Activated T-helper 2 cell treated with anti-CD3 and anti-CD28 coated beads, Interferon-gamma antibody, Interleukin-2, Interleukin-4, amounts not matched to agents 10 μg/mL and 5 μg/mL and 100 μg/mL, durations not matched to agents 14 hours and 24 hours and 36 hours (primary cell): Measurements from ENCODE around the gene TBCK. TPM values are rescaled to one million over a fixed set of nuclear protein-coding genes. Genes with fewer than 3 reads are reported as not detected.
"Not testable (repeated sequence)": the region's sequence is repeated elsewhere in the genome, so short reads cannot be mapped to it uniquely, and the experiment has no call there.

Source experiments
- DNase-seq: peaks from one replicate; pipeline ENCODE4 v3.0.0; 2021; ENCODE audit warnings: low spot score
- H3K27ac Mint-ChIP-seq: one replicate; pipeline ENCODE4 v1.8.0; 2021; ENCODE audit warnings: mixed read lengths
- H3K27me3 Mint-ChIP-seq: one replicate; pipeline ENCODE4 v1.8.0; 2021; ENCODE audit warnings: low read depth, mixed read lengths
- H3K36me3 Mint-ChIP-seq: one replicate; pipeline ENCODE4 v1.8.0; 2021; ENCODE audit warnings: low read depth, mixed read lengths
- H3K4me1 Mint-ChIP-seq: one replicate; pipeline ENCODE4 v1.8.0; 2021; ENCODE audit warnings: low read depth, mixed read lengths
- H3K4me3 Mint-ChIP-seq: one replicate; pipeline ENCODE4 v1.8.0; 2021; ENCODE audit warnings: low read depth, mild to moderate bottlenecking, moderate library complexity, mixed read lengths
- H3K9me3 Mint-ChIP-seq: one replicate; pipeline ENCODE4 v1.8.0; 2021; ENCODE audit warnings: mixed read lengths
- intact Hi-C: fragments of 100-400 bp; cut with micrococcal nuclease; formaldehyde crosslinking; loops from one replicate; pipeline ENCODE4 v1.15.1; 2023
- total RNA-seq: library from RNA; stranded (reverse); gene quantifications from 2 replicates; pipeline ENCODE4 v1.2.3, GENCODE V29; 2022

TBCK gene
- total RNA-seq, 1 donor from 2014 or later = 29.8 TPM

DNA sequence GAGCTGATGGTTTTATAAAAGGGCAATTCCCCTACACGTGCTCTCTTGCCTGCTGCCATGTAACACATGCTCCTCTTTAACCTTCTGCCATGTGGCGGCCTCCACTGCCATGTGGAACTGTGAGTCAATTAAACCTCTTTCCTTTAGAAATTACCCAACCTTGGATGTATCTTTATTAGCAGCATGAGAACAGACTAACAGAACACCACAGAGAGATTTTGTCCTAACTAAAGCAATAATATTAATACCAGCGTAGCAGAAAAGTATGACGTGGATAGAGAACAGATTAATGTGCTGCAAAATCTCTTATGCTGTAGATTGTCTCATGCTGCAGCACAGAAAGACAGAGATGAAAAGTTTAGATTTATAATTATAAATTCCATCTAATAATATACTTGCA, 23.4 kb upstream of the TBCK start:
- no peak overlapping the region for H3K4me3 Mint-ChIP-seq
- H3K27me3 Mint-ChIP-seq = no peaks in the 10 kb centered on the region
- H3K4me1 Mint-ChIP-seq = peaks cover 33% of the 10 kb centered on the region
- H3K27ac Mint-ChIP-seq = no peak overlapping the region
- no peak for DNase-seq
- H3K9me3 Mint-ChIP-seq = peaks cover 15% of the 10 kb centered on the region
- H3K36me3 Mint-ChIP-seq = peaks cover 80% of the 10 kb centered on the region
- intact Hi-C loops = no loop called here

DNA sequence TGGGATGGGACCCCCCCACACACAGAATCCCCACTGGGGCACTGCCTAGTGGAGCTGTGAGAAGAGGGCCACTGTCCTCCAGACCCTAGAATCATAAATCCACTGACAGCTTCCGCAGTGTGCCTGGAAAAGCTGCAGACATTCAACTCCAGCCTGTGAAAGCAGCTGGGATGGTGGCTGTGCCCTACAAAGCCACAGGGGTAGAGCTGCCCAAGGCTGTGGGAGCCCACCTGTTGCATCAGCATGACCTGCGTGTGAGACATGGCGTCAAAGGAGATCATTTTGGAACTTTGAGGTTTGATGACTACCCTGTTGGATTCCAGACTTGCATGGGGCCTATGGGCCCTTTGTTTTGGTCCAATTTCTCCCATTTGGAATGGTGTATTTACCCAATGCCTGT, 22.7 kb upstream of the TBCK start:
- H3K36me3 Mint-ChIP-seq = peaks cover 80% of the 10 kb centered on the region
- H3K27ac Mint-ChIP-seq = no peak overlapping the region
- DNase-seq = no peak
- intact Hi-C loops = no loop called here
- H3K27me3 Mint-ChIP-seq = no peaks in the 10 kb centered on the region
- peaks cover 15% of the 10 kb centered on the region for H3K9me3 Mint-ChIP-seq
- H3K4me1 Mint-ChIP-seq = peaks cover 30% of the 10 kb centered on the region
- no peak overlapping the region for H3K4me3 Mint-ChIP-seq

DNA sequence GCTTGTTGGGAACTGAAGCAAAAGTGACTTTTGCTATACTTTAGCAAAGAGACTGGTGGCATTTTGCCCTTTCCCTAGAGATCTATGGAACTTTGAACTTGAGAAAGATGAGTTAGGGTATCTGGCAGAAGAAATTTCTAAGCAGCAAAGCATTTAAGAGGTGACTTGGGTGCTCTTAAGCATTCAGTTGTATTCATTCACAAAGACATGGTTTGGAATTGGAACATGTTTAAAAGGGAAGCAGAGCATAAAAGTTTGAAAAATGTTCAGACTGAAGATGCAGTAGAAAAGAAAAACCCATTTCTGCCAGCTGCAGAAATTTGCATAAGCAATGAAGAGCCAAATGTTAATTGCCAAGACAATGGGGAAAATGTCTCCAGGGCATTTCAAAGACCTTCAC, 21.9 kb upstream of the TBCK start:
- Mint-ChIP-seq H3K4me3 (no peak overlapping the region), H3K9me3 (peaks cover 15% of the 10 kb centered on the region), H3K27me3 (no peaks in the 10 kb centered on the region), H3K36me3 (peaks cover 85% of the 10 kb centered on the region), H3K4me1 (peaks cover 30% of the 10 kb centered on the region), H3K27ac (no peak overlapping the region)
- intact Hi-C loops = no loop called here
- no peak for DNase-seq

DNA sequence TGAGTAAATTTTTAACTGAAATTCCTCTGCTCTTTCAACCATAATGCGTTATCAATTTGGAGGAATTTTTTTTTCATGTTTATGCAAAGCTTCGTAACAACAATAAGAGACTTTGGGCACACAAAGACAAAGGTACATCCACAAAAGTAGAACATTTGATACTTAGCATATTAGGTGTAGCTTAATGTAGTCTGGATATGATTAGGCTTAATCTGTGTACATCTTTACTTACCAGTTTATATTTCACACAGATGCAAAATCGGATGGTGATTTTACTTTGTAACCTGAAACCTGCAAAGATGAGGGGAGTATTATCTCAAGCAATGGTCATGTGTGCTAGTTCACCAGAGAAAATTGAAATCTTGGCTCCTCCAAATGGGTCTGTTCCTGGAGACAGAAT, 20.6 kb upstream of the TBCK start:
- H3K9me3 Mint-ChIP-seq = peaks cover 15% of the 10 kb centered on the region
- H3K36me3 Mint-ChIP-seq = peaks cover 84% of the 10 kb centered on the region
- no peak overlapping the region for H3K27ac Mint-ChIP-seq
- H3K4me3 Mint-ChIP-seq = no peak overlapping the region
- no peak for DNase-seq
- no peaks in the 10 kb centered on the region for H3K27me3 Mint-ChIP-seq
- peaks cover 22% of the 10 kb centered on the region for H3K4me1 Mint-ChIP-seq
- intact Hi-C loops = no loop called here

DNA sequence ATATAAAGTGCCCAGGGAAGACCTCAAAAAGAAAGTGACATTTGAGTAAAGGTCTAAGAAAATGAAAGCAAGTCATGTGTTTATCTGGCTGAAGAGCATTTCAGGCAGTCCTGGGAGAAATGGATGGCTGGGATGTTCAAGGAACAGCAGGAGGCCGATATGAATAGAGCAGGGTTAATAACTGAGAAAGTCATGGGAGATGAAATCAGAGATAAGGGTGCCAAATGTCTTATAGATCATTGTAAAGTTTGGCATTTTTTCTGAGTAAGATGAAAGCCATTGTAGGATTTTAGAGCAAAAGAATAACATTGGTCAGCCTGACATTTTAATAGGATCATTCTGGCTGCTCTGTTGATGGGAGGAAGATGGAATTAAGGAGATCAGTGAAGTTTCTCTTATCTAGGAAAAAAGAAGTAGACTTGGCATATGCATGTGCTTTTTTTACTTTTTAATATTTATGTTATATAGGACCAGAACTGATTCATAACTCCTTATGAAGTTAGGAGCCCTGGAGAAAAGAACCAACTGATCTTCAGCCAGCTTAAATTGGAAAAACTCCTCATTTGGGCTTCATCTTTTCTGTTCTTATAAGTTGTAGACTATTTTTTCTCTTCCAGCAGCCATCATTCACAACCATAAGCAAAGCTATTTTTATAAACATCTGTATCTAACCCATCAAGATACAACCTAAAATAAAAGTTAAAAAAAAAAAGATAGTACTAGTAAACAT, 18.9 kb upstream of the TBCK start:
- Mint-ChIP-seq H3K36me3 (peaks cover 79% of the 10 kb centered on the region), H3K9me3 (peaks cover 7% of the 10 kb centered on the region), H3K27me3 (no peaks in the 10 kb centered on the region), H3K4me1 (peaks cover 8% of the 10 kb centered on the region), H3K4me3 (no peak overlapping the region), H3K27ac (no peak overlapping the region)
- no peak for DNase-seq
- intact Hi-C loops = no loop called here

DNA sequence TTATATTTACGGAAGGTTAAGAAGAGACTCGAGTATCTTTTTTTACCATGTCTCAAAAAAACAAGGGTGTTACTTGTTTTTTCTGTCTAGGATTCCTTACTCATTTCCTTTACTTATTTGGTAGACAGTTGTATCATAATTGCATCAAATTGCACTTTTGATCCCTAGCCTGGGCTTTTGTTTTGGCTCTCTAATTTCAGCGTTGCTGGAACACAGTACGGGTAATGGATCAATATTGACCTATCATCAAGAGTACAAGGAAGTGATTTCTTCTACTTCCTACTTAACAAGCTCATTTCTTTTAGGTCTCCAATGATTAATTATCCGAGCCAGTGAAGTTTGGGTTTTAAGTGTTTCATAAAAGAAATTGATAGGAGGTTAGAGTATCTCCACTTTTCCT, 17.2 kb upstream of the TBCK start:
- Mint-ChIP-seq H3K9me3 (peaks cover 7% of the 10 kb centered on the region), H3K27me3 (no peaks in the 10 kb centered on the region), H3K36me3 (peaks cover 77% of the 10 kb centered on the region), H3K4me1 (peaks cover 9% of the 10 kb centered on the region), H3K27ac (no peak overlapping the region), H3K4me3 (no peak overlapping the region)
- intact Hi-C loops = loop anchor here (2.0 kb wide), 1 partner anchor 16 kb away; the partner anchor contains the start of genes AIMP1 and TBCK
- DNase-seq = no peak

DNA sequence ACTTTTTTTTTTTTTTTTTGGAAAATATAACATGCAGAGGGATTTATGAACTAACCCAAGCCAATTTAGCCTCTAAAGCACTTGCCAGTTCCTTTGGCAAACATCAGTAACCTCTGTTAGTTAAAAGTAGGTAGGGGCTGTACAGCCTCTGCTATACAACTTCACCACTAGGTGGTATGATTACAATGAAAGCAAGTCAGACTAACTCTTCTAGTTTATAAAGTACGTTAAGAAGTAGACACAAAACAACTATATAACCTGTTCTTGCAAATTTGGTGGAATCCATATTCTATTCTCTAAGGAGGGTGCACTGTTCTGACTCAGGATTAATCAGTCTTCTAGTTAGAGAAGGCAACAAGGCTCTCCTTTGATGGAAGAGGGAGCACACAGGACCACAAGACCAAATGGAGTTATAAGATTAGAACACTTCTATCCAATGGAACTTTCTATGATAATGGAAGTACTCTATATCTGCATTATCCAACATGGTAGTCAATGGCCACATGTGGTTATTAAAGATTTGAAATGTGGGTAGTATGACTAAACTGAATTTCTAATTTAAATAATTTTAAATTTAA, 13.1 kb upstream of the TBCK start:
- H3K9me3 Mint-ChIP-seq = no peaks in the 10 kb centered on the region
- no peak for DNase-seq
- intact Hi-C loops = no loop called here
- no peak overlapping the region for H3K4me3 Mint-ChIP-seq
- H3K36me3 Mint-ChIP-seq = peaks cover 62% of the 10 kb centered on the region
- H3K4me1 Mint-ChIP-seq = peaks cover 10% of the 10 kb centered on the region
- H3K27me3 Mint-ChIP-seq = no peaks in the 10 kb centered on the region
- H3K27ac Mint-ChIP-seq = no peak overlapping the region

DNA sequence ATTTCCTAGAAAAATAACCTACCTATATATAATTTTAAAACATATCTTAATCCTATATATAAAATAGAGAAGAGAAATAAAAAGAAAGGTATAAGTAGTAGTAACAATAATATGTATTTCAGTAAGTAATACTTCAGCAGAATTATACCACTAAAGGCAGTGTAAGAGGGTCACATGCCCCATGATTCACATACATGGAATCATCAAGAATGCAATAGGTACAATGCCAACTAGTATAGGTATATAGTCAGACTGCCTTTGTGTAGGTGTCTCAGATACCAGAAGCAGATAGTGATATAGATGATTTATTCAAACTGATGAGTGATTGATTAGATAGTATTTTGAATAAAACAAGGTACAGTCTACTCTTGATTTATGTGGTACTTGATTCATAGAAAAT, 9.8 kb upstream of the TBCK start:
- Mint-ChIP-seq H3K36me3 (peaks cover 46% of the 10 kb centered on the region), H3K4me3 (no peak overlapping the region), H3K4me1 (peaks cover 17% of the 10 kb centered on the region), H3K27me3 (no peaks in the 10 kb centered on the region), H3K27ac (no peak overlapping the region), H3K9me3 (no peaks in the 10 kb centered on the region)
- DNase-seq = no peak
- intact Hi-C loops = no loop called here

DNA sequence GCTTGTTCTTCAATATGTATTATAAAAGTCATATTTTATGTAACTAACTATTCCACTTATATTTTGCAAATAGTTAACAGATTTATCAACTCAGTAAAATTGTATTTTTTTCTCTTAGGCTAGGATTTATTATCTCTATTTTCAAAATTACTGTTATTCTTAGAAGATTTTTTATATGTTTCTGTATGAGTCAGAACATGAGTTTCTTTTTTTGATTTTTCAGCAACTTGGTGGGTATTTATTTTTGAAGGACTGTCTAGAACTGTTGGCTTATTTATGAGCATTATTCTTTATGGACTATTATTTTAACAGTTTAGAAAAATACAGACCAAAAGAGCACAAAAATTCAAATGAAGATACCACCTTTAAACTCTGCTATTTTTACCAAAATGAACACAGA, 7.1 kb upstream of the TBCK start:
- no peaks in the 10 kb centered on the region for H3K27me3 Mint-ChIP-seq
- DNase-seq = no peak
- peaks cover 39% of the 10 kb centered on the region for H3K36me3 Mint-ChIP-seq

DNA sequence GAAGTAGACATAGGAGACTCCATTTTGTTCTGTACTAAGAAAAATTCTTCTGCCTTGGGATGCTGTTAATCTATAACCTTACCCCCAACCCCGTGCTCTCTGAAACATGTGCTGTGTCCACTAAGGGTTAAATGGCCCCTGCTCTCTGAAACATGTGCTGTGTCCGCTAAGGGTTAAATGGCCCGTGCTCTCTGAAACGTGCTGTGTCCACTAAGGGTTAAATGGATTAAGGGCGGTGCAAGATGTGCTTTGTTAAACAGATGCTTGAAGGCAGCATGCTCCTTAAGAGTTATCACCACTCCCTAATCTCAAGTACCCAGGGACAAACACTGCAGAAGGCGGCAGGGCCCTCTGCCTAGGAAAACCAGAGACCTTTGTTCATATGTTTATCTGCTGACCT, 5.8 kb upstream of the TBCK start:
- DNase-seq, H3K27me3 Mint-ChIP-seq, H3K27ac Mint-ChIP-seq, H3K9me3 Mint-ChIP-seq, H3K4me3 Mint-ChIP-seq, intact Hi-C loops: not testable (repeated sequence)
- Mint-ChIP-seq H3K36me3 (peaks cover 26% of the 10 kb centered on the region), H3K4me1 (peaks cover 16% of the 10 kb centered on the region)

More for the DNA sequence above, 7.1 kb upstream of the TBCK start:
- intact Hi-C loops = no loop called here
- Mint-ChIP-seq H3K27ac (no peak overlapping the region), H3K4me3 (no peak overlapping the region), H3K9me3 (no peaks in the 10 kb centered on the region), H3K4me1 (peaks cover 20% of the 10 kb centered on the region)

DNA sequence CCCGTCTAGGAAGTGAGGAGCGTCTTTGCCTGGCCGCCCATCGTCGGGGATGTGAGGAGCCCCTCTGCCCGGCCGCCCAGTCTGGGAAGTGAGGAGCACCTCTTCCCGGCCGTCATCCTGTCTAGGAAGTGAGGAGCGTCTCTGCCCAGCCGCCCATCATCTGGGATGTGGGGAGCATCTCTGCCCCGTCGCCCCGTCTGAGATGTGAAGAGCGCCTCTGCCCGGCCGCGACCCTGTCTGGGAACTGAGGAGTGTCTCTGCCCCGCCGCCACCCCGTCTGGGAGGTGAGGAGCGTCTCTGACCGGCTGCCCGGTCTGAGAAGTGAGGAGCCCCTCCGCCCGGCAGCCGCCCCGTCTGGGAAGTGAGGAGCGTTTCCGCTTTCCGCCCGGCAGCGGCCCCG, 5.2 kb upstream of the TBCK start:
- H3K36me3 Mint-ChIP-seq = peaks cover 25% of the 10 kb centered on the region
- not testable (repeated sequence) for DNase-seq
- H3K4me1 Mint-ChIP-seq = peaks cover 16% of the 10 kb centered on the region

DNA sequence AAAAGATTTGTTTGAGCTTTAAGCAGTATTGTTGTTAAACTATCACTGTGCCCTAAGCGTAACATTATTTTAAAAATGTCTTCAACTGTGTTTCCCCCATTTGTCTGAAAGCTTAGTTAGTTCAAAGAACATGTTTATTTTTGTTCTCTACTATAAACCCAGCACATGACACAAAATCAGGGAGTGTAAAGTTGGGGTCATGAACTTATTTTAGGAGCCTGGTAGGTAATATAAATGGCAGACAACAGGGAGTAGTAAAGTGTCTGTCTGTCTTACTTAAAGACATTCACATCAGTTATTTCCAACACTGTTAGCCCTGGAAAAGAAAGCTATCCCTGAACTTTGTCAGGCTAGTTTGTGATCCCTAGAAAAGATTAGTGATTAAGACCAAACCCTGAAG, 4.2 kb upstream of the TBCK start:
- H3K36me3 Mint-ChIP-seq = peaks cover 25% of the 10 kb centered on the region
- intact Hi-C loops = no loop called here
- H3K4me3 Mint-ChIP-seq = no peak overlapping the region
- no peaks in the 10 kb centered on the region for H3K9me3 Mint-ChIP-seq
- H3K4me1 Mint-ChIP-seq = peaks cover 17% of the 10 kb centered on the region
- no peak overlapping the region for H3K27ac Mint-ChIP-seq
- no peaks in the 10 kb centered on the region for H3K27me3 Mint-ChIP-seq
- no peak for DNase-seq

More for the DNA sequence above, 5.2 kb upstream of the TBCK start:
- intact Hi-C loops, H3K27me3 Mint-ChIP-seq, H3K27ac Mint-ChIP-seq, H3K9me3 Mint-ChIP-seq, H3K4me3 Mint-ChIP-seq: not testable (repeated sequence)

DNA sequence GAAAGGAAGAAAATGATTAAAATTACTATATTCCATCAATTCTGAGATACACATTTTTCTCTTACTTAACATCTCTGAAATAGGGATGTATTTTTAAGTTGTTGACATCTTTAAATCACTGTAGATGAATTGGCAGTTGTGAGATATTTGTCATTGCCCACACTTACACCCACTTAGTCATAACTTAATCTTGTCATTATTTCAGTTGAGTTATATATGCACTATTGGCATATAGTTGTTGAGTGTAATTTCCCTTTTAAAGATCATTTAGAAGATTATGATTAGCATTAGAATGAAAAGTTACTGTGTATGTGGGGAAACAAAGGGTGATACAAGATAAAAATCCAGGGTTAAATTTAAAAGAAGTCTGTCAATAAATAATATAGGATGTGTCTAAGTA, 2.5 kb upstream of the TBCK start:
- H3K9me3 Mint-ChIP-seq = no peaks in the 10 kb centered on the region
- no peaks in the 10 kb centered on the region for H3K27me3 Mint-ChIP-seq
- no peak overlapping the region for H3K27ac Mint-ChIP-seq
- intact Hi-C loops = loop anchor here (5.0 to 10.0 kb wide), 3 partner anchors 611 to 1171 kb away; partner anchors contain the start of genes GSTCD, INTS12 and TET2
- DNase-seq = no peak
- H3K4me1 Mint-ChIP-seq = peaks cover 23% of the 10 kb centered on the region
- peaks cover 22% of the 10 kb centered on the region for H3K36me3 Mint-ChIP-seq
- no peak overlapping the region for H3K4me3 Mint-ChIP-seq
